ENCODE data around the gene LCE1A. TPM values are rescaled to one million over a fixed set of nuclear protein-coding genes. Genes with fewer than 3 reads are reported as not detected.

The LCE1A gene
- total and polyA plus RNA-seq, 2 experiments from 2014 or later: not detected

DNA sequence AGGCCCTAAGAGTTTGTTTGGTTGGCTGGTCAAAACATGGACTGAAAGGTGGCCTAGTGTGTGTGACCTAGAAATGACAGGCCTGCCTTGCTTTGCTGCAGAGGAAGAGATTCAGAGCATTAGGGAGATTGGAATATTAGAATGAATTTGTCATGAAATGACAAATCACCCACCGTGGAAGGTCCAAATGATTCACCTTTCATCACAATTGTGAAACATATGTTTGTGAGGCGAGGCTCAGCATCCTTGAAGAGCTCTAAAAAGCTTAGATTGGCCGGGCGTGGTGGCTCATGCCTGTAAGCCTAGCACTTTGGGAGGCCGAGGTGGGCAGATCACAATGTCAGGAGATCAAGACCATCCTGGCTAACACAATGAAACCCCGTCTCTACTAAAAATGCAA is 10.0 kb upstream of the LCE1A start:
- Histone ChIP-seq H3K27me3 (no peaks in the 10 kb centered on the region), H3K27ac (no peak overlapping the region), H3K36me3 (no peaks in the 10 kb centered on the region), H3K4me3 (no peak overlapping the region), H3K9me3 (ENCODE audit: low read depth) (peaks cover 7% of the 10 kb centered on the region), H3K4me1 (ENCODE audit: low read depth) (no peaks in the 10 kb centered on the region)
- no peak for DNase-seq (ENCODE audit: low read depth in 1 of 2, low spot score in 1 of 2)
- TF ChIP-seq, protein P1, sequence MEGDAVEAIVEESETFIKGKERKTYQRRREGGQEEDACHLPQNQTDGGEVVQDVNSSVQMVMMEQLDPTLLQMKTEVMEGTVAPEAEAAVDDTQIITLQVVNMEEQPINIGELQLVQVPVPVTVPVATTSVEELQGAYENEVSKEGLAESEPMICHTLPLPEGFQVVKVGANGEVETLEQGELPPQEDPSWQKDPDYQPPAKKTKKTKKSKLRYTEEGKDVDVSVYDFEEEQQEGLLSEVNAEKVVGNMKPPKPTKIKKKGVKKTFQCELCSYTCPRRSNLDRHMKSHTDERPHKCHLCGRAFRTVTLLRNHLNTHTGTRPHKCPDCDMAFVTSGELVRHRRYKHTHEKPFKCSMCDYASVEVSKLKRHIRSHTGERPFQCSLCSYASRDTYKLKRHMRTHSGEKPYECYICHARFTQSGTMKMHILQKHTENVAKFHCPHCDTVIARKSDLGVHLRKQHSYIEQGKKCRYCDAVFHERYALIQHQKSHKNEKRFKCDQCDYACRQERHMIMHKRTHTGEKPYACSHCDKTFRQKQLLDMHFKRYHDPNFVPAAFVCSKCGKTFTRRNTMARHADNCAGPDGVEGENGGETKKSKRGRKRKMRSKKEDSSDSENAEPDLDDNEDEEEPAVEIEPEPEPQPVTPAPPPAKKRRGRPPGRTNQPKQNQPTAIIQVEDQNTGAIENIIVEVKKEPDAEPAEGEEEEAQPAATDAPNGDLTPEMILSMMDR (IDR thresholded peaks at IDR 0.05; ENCODE audit: low read depth, low read length): no peak

DNA sequence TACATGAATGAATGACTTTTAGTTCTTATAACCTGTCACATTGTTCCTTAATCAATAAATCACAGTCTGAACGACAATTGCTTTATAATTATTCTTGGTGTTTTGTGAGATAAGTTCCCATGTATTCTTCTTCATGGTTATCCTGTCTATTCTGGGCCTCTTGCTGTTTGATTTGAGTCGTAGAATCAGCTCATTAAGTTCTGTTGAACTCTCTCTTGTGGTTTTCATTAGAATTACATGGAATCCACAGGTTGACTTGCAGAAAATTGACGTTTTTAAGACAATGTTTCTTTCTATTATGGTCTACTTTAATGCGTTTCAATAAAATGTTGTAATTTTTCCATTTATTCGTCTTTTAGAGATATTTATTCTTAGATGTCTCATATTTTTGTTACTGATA is 4.0 kb upstream of the LCE1A start:
- TF ChIP-seq, protein P1 (IDR thresholded peaks at IDR 0.05; ENCODE audit: low read depth, low read length): no peak
- H3K27me3 ChIP-seq: no peaks in the 10 kb centered on the region
- DNase-seq (ENCODE audit: low read depth in 1 of 2, low spot score in 1 of 2): no peak
- H3K4me1 ChIP-seq (ENCODE audit: low read depth): no peaks in the 10 kb centered on the region
- no peaks in the 10 kb centered on the region for H3K36me3 ChIP-seq
- peaks cover 2% of the 10 kb centered on the region for H3K9me3 ChIP-seq (ENCODE audit: low read depth)
- H3K4me3 ChIP-seq: no peak overlapping the region
- H3K27ac ChIP-seq: no peak overlapping the region

DNA sequence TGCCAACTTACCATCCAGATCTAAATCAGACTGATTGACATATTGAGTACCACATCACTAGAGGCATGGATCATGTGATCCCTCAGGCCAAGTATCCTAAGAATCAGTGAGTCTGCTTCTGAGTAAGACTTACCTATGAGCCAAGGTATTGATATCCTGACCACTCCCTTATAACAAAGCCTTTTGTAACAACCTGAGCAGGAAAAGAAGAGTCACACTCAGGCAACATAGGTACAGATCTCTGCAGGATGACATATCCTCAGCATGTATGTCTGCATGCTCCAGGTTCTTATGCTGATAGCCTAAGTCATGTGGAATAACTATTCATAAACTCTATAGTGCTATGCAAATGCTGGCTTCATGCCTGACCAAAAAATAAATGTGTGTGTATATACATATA is 2.3 kb upstream of the LCE1A start:
- H3K4me1 ChIP-seq (ENCODE audit: low read depth): no peaks in the 10 kb centered on the region
- H3K27ac ChIP-seq: no peak overlapping the region
- DNase-seq (ENCODE audit: low read depth in 1 of 2, low spot score in 1 of 2): no peak
- H3K27me3 ChIP-seq: no peaks in the 10 kb centered on the region
- peaks cover 2% of the 10 kb centered on the region for H3K9me3 ChIP-seq (ENCODE audit: low read depth)
- no peak overlapping the region for H3K4me3 ChIP-seq
- TF ChIP-seq, protein P1 (IDR thresholded peaks at IDR 0.05; ENCODE audit: low read depth, low read length): no peak
- no peaks in the 10 kb centered on the region for H3K36me3 ChIP-seq

DNA sequence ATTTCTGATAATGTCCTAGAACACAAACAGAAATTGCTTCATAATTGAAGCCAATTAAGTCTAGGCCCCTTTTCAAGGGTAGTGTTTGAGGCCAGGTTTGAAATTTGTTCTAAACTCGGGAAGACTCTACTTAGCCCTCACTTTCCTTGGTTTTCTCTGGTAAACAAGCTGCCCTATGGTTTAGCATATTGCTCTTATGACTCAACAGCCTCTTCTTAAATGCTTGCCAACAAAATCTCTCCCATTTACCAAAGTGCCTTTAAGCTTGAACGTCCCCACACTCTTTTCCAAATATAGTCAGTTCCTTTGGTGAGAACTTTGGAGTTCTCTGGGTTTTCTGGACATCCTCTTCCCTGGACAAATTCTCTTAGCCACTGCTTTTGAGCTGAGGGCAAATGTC is 9.6 kb downstream of the LCE1A start:
- Histone ChIP-seq H3K27ac (no peak overlapping the region), H3K36me3 (no peaks in the 10 kb centered on the region), H3K9me3 (ENCODE audit: low read depth) (no peaks in the 10 kb centered on the region), H3K4me3 (no peak overlapping the region), H3K4me1 (ENCODE audit: low read depth) (no peaks in the 10 kb centered on the region), H3K27me3 (no peaks in the 10 kb centered on the region)
- TF ChIP-seq, protein P1 (IDR thresholded peaks at IDR 0.05; ENCODE audit: low read depth, low read length): no peak
- DNase-seq (ENCODE audit: low read depth in 1 of 2, low spot score in 1 of 2): no peak

DNA sequence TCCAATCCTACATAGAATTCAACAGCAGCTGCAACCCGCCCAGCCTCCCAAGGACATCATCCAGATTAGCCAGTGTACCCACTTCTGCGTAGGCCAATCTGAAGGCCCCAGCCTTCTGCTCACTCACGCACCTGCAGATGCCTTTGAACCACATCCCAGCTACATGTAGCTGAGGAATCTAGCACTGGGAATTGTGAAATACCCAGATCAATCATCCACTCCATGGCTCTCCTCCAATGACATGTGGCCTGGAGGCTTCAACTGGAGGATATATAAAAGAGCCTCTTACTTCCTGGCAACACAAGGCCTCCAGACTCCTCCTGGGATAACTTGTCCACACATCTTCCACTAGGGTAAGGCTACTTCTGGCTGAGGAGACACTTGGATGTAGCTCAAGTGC is 15.3 kb downstream of the LCE1A start, which contains the start of gene LCE6A:
Gene LCE6A (plus strand): TSS at position 301 of the 400 bp plus-strand sequence. CDS start 665 bp downstream, outside the sequence.
- no peak within 1 kb of the TSS for H3K27ac ChIP-seq
- DNase-seq (ENCODE audit: low read depth in 1 of 2, low spot score in 1 of 2): no peak
- H3K4me3 ChIP-seq: no peak within 1 kb of the TSS
- peaks cover 2% of the 10 kb centered on the region for H3K9me3 ChIP-seq (ENCODE audit: low read depth)
- no peaks in the 10 kb centered on the region for H3K4me1 ChIP-seq (ENCODE audit: low read depth)
- H3K36me3 ChIP-seq: no peaks in the 10 kb centered on the region
- no peaks in the 10 kb centered on the region for H3K27me3 ChIP-seq
- TF ChIP-seq, protein P1 (IDR thresholded peaks at IDR 0.05; ENCODE audit: low read depth, low read length): no peak

DNA sequence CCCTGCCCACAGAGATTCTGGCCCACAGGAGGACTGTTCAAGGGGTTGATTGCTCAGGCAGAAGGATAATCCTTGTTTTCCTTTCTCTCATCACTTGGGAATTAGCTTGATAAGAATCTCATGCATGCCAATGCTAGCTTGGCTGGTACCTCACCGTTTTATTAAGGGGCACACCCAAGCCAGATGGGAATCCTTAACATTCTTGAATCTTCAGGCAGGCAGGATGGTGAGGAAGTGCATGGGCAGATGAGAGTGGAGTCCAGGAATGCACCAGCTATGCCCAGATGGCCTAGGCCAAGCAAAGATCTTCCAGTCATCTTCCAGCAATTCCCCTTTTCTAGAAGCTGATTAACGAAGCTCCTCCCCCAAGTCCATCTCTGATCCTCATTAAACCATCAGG is 28.4 kb downstream of the LCE1A start:
- Histone ChIP-seq H3K4me1 (ENCODE audit: low read depth) (no peaks in the 10 kb centered on the region), H3K27me3 (no peaks in the 10 kb centered on the region), H3K36me3 (no peaks in the 10 kb centered on the region), H3K9me3 (ENCODE audit: low read depth) (no peaks in the 10 kb centered on the region), H3K27ac (no peak overlapping the region), H3K4me3 (no peak overlapping the region)
- no peak for DNase-seq (ENCODE audit: low read depth in 1 of 2, low spot score in 1 of 2)
- TF ChIP-seq, protein P1 (IDR thresholded peaks at IDR 0.05; ENCODE audit: low read depth, low read length): no peak

Data from cardiac muscle cell (in vitro differentiated cells and primary cell).